Measurements from ENCODE around the gene DENND1A.

DNA sequence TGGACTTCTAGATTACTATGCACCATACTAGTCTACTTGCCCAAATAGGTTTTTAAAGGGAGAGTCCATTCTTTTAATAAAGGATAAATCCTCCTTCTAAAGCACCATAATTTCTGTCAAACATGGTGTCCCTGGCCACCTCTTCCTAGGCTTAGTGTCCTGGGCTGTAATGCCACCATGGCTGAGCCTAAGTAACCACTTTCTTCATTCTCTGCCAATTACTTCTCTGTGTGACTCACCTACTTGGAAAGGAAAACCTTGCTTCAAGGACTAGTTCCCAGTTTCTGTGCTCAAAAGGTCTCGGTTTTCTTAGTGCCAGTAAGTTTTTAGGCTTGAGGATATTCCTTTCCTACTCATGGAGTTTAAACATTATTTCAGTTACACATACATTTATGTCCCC, 273.4 kb downstream of the DENND1A start:
- TF ChIP-seq, protein P1, sequence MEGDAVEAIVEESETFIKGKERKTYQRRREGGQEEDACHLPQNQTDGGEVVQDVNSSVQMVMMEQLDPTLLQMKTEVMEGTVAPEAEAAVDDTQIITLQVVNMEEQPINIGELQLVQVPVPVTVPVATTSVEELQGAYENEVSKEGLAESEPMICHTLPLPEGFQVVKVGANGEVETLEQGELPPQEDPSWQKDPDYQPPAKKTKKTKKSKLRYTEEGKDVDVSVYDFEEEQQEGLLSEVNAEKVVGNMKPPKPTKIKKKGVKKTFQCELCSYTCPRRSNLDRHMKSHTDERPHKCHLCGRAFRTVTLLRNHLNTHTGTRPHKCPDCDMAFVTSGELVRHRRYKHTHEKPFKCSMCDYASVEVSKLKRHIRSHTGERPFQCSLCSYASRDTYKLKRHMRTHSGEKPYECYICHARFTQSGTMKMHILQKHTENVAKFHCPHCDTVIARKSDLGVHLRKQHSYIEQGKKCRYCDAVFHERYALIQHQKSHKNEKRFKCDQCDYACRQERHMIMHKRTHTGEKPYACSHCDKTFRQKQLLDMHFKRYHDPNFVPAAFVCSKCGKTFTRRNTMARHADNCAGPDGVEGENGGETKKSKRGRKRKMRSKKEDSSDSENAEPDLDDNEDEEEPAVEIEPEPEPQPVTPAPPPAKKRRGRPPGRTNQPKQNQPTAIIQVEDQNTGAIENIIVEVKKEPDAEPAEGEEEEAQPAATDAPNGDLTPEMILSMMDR (IDR thresholded peaks at IDR 0.05): no peak
- no peak for TF ChIP-seq POLR2A (IDR thresholded peaks at IDR 0.05)

Measured in adrenal gland (tissue), 5 donors.